Endothelial cell (in vitro differentiated cells): ENCODE data around the gene USP9X. TPM values are rescaled to one million over a fixed set of nuclear protein-coding genes. Genes with fewer than 3 reads are reported as not detected.
"Not testable (repeated sequence)": the region's sequence is repeated elsewhere in the genome, so short reads cannot be mapped to it uniquely, and the experiment has no call there.

Source experiments
- DNase-seq: peaks from one replicate; pipeline ENCODE4 v3.0.0; 2021; ENCODE audit warnings: low spot score
- H3K27ac Mint-ChIP-seq: one replicate; pipeline ENCODE4 v1.8.0; 2021; ENCODE audit warnings: mixed read lengths, inconsistent platforms; ENCODE audit not compliant: unreplicated experiment
- H3K27me3 Mint-ChIP-seq: one replicate; pipeline ENCODE4 v1.8.0; 2021; ENCODE audit warnings: mild to moderate bottlenecking, moderate library complexity, mixed read lengths, inconsistent platforms; ENCODE audit not compliant: unreplicated experiment
- H3K36me3 Mint-ChIP-seq: one replicate; pipeline ENCODE4 v1.8.0; 2021; ENCODE audit warnings: mild to moderate bottlenecking, low read depth, mixed read lengths, inconsistent platforms; ENCODE audit not compliant: unreplicated experiment
- H3K4me1 Mint-ChIP-seq: one replicate; pipeline ENCODE4 v1.8.0; 2021; ENCODE audit warnings: mild to moderate bottlenecking, mixed read lengths, inconsistent platforms; ENCODE audit not compliant: unreplicated experiment
- H3K4me3 Mint-ChIP-seq: one replicate; pipeline ENCODE4 v1.8.0; 2021; ENCODE audit warnings: mild to moderate bottlenecking, mixed read lengths, inconsistent platforms; ENCODE audit not compliant: unreplicated experiment
- H3K9me3 Mint-ChIP-seq: one replicate; pipeline ENCODE4 v1.8.0; 2021; ENCODE audit warnings: mixed read lengths, inconsistent platforms; ENCODE audit not compliant: unreplicated experiment
- CTCF ChIP-seq: fragments of 200-600 bp; sonication (generic); IDR thresholded peaks from one replicate; pipeline ENCODE4 v1.5.0; 2021; ENCODE audit warnings: antibody characterized with exemption; ENCODE audit not compliant: unreplicated experiment
- total RNA-seq: library from RNA; stranded (reverse); fragmentation: NEBNext Ultra II Directional; extraction: Animal tissue kit (Norgen Biotek cat#: 25700); gene quantifications from one replicate; pipeline ENCODE4 v1.2.1, GENCODE V29; 2021; ENCODE audit not compliant: unreplicated experiment

USP9X gene
- total RNA-seq, 1 donor from 2014 or later, result 72.9 TPM

- Mint-ChIP-seq H3K4me1 (peaks cover 7% of the 10 kb centered on the region), H3K27me3 (no peaks in the 10 kb centered on the region), H3K27ac (no peak overlapping the region), H3K36me3 (peaks cover 3% of the 10 kb centered on the region), H3K9me3 (no peaks in the 10 kb centered on the region), H3K4me3 (no peak overlapping the region)
- no peak for TF ChIP-seq CTCF
- DNase-seq, result no peak
These were observed 92.1 kb downstream of the USP9X start for GRCh38 chrX:41177297-41177696.

- Mint-ChIP-seq H3K36me3 (peaks cover 3% of the 10 kb centered on the region), H3K4me3 (no peak overlapping the region), H3K27me3 (no peaks in the 10 kb centered on the region), H3K4me1 (peaks cover 7% of the 10 kb centered on the region), H3K27ac (no peak overlapping the region), H3K9me3 (no peaks in the 10 kb centered on the region)
- DNase-seq, result no peak
- no peak for TF ChIP-seq CTCF
These were observed 93.0 kb downstream of the USP9X start for GRCh38 chrX:41178201-41178600.

- H3K36me3 Mint-ChIP-seq, result no peaks in the 10 kb centered on the region
- no peaks in the 10 kb centered on the region for H3K9me3 Mint-ChIP-seq
- H3K4me1 Mint-ChIP-seq, result peaks cover 7% of the 10 kb centered on the region
- no peaks in the 10 kb centered on the region for H3K27me3 Mint-ChIP-seq
- peak overlapping the region; percentile 84 for H3K27ac Mint-ChIP-seq
- peak; percentile 25 for TF ChIP-seq CTCF
- DNase-seq, result peak; percentile 28
- H3K4me3 Mint-ChIP-seq, result no peak overlapping the region
These were observed 95.1 kb downstream of the USP9X start for GRCh38 chrX:41180194-41180908.

- no peaks in the 10 kb centered on the region for H3K9me3 Mint-ChIP-seq
- no peak overlapping the region for H3K4me3 Mint-ChIP-seq
- TF ChIP-seq CTCF, result no peak
- no peak overlapping the region for H3K27ac Mint-ChIP-seq
- peaks cover 7% of the 10 kb centered on the region for H3K4me1 Mint-ChIP-seq
- no peak for DNase-seq
- H3K27me3 Mint-ChIP-seq, result no peaks in the 10 kb centered on the region
- no peaks in the 10 kb centered on the region for H3K36me3 Mint-ChIP-seq
These were observed 99.1 kb downstream of the USP9X start for GRCh38 chrX:41184312-41184711.

GRCh38 chrX:41186946-41187345 is 101.7 kb downstream of the USP9X start:
- H3K4me1 Mint-ChIP-seq, H3K27ac Mint-ChIP-seq, H3K9me3 Mint-ChIP-seq: not testable (repeated sequence)

More at GRCh38 chrX:41186946-41187345, 101.7 kb downstream of the USP9X start:
- H3K36me3 Mint-ChIP-seq, DNase-seq, H3K4me3 Mint-ChIP-seq, H3K27me3 Mint-ChIP-seq: not testable (repeated sequence)
